GM18502 (cell line): ENCODE results near the gene DYRK2.

Source experiments
- ATAC-seq: cut with Tn5 transposase; IDR thresholded peaks from one replicate; pipeline ENCODE4 v1.9.1; 2021; ENCODE audit warnings: mild to moderate bottlenecking; ENCODE audit not compliant: unreplicated experiment, poor library complexity

The DYRK2 gene

DNA sequence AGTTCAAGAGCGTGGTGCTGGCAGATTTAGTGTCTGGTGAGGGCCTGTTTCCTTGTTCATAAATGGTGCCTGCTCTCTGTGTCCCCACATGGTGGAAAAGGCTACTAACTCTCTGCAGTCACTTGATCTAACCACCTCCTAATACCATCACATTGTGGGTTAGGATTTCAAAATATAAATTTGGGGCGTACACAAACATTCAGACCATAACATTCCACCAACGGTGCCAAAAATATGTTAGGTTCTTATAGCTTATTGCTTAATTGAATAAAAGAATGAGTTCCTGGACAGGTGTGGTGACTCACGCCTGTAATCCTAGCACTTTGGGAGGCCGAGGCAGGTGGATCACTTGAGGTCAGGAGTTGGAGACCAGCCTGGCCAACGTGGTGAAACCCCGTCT is 3.4 kb upstream of the DYRK2 start:
- ATAC-seq = no peak

DNA sequence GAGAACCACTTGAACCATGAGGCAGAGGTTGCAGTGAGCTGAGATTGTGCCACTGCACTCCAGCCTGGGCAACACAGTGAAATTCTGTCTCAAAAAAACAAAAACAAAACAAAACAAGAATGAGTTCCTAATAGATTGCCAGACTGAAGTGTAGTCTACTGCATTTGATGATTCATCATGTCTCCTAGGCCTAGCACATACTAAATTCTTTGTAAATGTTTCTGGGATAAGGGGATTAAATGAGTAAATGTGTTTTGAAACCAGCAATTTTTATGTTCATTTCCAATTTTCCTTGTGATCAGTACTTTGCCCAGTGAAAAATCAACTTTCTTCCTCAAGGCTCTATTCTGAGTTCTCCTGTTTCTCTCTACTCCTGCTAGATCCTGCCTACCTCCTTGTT is 2.9 kb upstream of the DYRK2 start:
- ATAC-seq = no peak

DNA sequence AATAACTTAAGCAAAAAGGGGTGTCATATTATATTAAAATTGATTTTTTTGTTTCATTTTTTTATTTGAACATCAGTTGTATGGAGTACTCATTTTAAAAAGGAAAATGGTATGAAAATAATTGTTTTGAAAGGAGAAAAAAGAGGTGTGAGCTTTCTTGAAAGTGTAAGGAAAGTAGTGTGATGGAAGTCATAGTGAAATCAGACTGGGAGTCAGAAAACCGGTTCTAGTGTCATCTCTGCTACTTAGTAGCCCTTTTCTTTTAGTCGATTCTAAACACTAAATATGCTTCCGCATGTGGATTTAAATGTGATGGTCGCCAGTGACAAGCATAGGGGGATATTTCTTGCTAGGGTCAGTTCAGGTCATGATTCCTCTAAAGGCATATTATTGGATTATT is 1.8 kb upstream of the DYRK2 start:
- ATAC-seq = no peak

DNA sequence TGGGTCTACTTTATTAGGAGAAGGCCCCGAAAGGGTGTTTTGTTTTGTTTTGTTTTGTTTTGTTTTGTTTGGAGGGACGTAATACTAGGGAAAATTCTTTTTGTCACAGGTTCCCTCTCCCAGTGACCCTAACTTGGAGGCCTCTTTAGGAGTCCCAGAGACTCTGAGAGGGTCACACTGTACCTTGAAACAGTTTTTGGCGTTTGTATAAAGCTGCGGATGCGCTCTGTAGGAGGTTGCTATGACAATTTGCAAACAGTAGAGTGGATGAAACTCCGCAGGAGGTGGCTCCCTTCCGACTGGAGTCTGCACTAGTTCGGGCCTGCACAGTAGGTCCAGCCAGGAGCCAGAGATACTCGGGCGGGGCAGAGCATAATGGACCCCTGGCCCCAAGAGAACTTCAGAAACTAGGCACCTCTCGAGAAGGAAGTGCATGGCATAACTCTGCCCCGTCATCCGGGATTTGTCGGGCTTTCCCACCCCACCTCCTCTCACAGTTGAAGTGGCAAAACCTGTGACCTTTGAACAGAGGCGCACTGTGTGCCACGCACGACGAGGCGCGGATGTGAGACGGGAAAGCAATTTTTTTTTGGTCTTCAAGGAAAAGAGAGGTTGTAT is 1.3 kb upstream of the DYRK2 start:
- no peak for ATAC-seq

DNA sequence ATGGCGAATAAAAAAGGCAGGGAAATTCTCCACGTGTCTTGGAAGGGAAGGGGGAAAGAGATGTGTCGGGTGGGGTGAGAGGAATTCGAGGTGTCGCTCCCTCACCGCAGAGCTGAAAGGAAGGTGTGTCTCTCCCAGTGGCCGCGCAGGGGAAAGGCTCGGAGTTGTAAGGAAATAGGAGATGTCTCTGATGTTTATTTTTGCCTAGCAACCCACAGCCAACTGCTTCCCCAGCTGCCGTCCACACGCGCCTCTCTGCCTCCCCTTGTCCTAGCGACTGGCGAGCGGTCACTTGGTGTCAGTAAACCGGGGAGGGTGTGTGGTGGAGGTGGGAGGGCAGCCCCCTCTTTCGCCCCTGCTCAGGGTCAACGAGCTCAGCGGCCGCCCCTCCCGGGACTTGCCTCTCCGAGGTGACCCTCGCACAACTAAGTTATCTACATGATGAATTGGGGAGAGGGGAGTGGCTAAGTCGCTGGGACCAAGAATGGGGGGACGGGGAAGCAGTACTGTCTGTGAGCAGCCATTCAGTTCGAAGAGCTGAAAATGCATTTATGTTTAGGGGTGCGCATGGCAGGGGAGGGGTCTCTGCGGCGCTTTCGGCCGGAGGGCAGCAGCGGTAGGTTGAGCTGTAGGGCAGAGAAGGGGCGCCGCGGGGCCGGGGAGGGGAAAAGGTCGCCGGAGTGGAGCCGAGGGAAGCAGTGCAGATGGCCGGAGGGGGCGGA is 585 bp upstream of the DYRK2 start:
- peak; percentile 25 for ATAC-seq

DNA sequence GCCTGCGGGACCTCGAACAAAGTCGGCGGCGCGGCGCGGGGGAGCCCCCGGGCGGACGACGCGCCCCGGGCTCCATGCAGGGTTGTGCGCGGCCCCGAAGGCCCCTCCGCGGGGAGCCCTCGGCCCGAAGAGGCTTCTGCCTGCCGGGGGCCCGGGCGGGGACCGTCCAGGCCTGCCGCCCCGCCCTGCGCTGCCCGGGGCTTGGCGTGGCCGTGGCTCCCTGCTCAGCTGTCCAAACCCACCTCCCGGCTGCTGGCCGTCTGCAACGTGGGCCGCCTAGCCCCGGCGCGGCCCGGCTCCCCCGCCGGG is 670 bp downstream of the DYRK2 start:
- peak; percentile 34 for ATAC-seq

DNA sequence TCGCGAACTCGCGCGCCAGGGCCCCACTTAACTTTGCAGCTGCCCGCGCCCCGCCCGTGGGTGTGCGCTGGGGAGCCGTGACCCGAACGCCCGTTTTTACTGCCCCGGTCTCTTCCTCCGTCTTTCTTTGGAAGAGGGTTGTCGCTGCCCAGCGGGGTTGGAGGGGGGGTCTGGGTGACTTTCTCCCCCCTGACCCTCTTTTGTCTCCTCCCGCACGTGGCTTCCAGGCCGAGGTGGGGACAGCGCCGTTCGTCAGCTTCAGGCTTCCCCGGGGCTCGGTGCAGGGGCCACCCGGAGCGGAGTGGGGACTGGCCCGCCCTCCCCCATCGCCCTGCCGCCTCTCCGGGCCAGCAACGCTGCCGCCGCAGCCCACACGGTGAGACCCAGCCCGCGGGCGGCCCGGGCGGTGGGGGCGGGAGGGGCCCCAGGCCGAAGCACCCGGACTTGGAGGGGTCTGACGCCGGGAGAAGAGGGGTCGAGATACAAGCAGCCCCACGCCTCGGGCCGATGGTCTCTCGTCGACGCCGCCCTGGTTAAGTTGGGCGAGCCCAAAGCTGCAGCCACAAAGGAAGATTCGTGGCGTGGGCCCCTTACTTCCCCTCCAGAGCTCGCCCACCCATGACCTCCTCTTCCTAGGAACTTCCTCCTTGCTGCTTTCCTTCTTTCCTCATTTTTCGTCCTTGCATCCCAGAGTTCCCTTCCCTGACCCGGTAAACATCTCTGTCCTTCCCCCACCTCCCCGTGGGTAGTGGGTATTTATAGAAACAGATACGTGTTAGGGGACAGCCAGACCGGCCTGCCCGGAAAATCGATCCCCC is 1.2 kb downstream of the DYRK2 start:
- peak; percentile 27 for ATAC-seq

DNA sequence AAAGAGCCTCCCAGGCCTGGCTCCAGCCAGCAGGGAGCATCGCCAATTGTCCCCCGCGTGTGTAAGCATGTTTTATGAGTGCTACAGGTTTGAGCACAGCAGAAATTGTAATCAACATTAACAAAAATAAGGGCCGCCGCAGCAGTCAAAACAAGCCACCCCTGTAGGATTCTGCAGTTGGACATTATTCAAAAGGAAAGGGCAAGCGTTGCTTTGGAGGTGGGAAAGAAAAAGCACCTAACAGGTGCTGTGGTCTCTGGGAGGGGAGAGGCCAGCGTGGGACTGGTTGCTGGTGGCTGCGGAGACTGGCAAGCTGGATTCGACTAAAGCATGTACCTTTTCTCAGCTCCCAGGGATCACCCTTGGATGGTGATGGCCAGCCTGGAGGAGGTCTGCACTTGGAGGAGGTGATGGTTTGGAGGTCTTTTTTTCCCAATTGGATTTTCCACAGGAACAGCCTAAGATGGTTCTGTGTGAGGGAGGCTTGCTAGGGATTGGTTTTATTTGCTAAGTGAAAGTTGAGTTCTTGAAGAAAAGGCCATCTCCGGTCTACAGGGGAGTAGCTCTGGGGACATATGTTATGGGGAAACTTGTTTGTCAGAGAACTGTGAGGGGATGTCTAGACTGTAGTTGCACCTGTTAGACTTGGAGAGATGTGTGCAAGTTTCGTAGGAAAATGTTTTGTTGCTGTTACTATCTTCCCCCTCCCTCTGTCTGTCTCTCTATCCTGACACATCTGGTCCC is 2.0 kb downstream of the DYRK2 start:
- ATAC-seq = no peak

DNA sequence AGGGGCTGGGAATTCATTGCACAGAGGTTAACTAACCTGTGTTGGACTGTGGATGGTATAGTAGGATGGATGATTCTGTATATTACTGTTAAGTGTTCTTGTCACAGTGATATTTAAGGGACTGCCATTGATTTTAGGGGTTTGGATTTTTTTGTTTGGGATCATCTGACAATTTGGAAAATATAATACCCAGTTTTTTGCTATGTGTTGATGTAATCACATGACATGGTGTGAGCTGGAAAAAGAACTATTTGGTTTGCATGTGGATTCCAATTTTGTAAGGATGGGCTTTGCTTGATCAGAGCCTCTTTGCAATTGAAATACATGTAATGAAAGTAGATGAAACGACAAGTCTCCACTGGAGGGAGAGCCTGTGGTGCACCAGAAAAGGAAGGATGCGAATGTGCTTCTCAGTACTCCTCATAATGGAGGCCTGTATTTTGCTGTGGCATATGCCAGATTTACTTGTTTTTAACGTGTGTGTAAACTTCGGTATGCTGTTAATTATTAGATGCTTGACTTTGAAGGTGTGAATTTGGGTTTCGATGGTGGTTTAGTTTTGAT is 2.7 kb downstream of the DYRK2 start:
- ATAC-seq = no peak

DNA sequence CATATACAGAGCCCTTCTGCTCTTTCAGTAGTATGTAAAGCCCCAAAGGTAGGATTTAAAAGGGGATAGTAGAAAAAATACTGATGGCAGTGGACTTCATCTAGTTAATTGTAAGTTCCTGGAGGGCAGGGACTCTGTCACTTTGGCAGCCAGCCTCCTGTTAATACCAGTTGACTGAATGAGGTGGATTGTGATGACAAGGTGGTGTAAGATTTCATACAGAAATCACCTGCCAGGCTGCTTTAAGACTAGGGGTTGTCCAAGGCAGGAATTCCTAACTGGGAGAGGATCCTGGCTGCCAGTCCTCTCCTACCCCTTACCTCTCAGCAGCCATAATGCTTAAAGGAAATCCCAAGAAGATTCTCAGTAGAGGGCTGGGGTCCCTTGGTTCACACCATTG is 7.3 kb downstream of the DYRK2 start:
- ATAC-seq = no peak

DNA sequence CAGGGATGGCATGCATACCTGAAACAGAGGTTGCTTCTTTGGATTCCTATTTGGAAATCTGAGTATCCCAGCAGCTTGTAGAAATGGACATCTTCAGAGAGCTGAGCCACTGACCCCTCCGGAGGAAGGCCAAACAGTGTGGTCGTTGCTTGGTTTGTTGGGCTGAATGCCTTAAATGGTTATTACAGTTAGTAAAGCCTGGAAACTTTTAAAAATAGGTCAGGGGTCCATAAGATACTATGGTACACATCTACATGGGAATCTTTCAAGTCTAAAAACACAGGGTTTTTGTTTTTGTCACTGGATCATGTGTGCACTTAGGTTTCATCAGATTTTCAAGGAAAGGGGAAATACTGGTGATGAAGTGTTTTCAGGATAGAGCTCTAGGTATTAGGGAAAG is 7.7 kb downstream of the DYRK2 start:
- no peak for ATAC-seq

DNA sequence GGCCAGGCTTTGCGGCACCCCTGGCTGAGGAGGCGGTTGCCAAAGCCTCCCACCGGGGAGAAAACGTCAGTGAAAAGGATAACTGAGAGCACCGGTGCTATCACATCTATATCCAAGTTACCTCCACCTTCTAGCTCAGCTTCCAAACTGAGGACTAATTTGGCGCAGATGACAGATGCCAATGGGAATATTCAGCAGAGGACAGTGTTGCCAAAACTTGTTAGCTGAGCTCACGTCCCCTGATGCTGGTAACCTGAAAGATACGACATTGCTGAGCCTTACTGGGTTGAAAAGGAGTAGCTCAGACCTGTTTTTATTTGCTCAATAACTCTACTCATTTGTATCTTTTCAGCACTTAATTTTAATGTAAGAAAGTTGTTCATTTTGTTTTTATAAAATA is 9.9 kb downstream of the DYRK2 start:
- ATAC-seq = no peak

DNA sequence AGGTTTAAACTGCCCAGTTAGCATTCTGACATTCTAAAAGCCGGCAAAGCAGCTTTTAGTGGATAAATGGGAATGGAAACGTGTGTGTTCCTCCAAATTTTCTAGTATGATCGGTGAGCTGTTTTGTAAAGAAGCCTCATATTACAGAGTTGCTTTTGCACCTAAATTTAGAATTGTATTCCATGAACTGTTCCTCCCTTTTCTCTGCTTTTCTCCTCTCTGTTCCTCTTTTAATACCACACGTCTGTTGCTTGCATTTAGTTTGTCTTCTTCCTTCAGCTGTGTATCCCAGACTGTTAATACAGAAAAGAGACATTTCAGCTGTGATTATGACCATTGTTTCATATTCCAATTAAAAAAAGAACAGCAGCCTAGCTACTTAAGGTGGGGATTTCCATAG is 10.7 kb downstream of the DYRK2 start:
- ATAC-seq = no peak

DNA sequence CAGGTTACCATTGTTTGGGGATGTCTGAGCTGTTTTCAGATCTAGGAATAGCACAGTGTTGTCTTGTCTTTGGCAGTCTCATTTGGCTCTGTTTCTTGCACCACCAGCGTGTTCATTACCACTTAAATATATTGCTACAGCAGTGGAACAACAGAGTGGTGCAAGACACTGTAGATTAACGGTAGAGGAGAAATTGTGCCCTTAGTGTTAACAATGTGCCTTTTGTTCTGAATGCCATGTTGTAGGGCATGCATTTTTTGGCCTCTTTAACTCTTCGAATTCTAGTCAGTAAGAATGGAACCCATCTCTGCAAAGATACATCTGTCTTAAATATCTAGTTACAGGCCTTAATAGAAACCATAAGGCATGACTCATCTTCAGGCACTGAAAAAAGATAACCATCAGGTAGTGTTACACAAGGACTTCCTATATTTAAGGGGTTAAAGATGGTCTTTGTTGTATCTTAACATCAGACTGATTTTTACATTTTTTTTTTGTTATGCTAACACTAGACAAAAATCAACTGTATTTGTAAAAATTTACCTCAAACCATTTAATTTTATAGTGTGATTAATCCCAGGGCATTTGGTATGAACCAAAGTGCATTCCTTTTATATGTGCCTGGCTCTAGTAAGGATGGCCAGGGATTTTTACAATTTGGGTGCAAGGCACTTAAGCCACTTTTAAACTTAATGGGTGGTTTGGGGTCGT is 12.9 kb downstream of the DYRK2 start:
- no peak for ATAC-seq

DNA sequence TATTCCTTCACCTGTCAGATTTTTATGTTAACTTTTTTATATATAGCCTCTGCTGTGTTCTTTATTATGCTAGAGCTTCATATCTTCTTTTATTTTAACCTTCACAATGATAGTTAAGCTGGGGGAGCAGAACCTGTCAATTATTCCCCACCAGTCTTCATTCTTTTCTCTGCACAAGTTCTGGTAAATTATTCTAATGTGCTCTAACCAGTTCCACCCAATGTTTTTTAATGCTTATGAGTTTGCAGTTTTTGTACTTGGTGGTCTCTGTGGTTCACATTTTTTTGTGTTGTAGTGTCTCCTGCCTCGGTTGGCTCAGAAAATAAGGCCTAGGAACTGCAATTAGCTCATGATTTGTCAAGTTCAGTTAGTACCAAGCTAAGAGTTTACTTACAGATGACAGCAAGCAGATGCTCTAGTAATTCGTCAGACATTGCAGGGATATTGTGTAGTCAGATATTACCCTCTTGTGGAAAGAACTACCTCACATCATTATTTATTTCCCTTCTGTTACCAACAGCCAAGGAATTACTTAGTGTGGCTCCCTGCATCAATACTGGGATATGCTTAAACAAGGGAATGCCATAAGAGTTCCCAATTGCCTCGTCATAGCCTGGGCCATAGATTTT is 14.5 kb downstream of the DYRK2 start:
- ATAC-seq = no peak

DNA sequence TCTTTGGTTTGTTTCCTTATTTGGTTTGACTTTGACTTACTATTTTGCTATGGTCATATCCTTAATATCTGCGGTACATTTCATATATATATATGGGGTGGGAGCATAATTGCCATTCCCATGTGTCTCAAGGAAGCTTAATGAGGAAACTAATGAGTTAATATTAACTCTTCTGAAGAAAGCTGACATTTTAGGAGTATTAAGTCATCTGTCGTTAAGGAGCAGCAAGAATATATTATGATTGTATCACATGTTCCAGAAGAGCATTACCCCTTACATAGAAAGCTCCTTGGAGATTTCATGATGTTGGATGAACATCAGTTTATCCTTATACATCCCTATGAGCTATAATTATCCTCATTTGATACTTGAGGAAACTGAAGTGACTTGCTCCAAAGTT is 15.6 kb downstream of the DYRK2 start:
- ATAC-seq = no peak

DNA sequence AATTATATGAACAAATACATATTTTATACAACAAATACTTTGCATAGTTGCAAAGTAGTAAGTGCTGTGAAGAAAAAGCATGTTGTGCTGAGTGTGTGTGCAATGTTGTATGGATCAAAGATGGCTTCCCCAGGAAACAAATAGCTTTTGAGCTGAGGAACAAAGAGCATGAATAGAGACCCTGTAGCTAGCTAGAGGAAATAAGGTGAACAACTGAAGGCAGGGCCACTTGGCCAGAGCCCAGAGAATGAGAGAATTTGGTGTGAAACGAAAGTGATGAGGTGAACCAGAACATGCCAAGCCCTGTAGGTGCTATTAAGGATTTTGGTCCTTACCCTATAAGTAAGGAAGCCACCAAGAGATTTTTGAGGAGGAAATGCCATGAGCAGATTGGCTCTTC is 17.1 kb downstream of the DYRK2 start:
- no peak for ATAC-seq

DNA sequence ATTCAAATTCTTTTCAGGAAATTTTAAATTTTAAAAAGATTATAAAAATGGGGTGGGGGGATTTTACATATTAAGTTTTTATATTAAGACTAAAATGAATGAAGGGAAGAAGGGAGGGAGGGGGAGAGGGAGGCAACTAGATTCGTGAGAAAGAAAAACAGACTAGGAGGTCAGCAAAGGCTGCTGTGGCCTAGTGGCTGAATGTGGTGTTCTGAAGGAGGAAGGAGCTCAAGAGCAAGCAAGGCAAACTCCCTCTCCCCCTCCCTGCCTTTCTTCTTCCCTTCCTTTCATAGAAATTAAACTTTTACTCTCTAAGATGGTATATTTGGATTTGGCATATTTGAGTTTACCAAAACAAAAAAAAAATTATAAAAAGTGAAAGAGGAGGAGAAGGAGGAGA is 18.1 kb downstream of the DYRK2 start:
- ATAC-seq = no peak

DNA sequence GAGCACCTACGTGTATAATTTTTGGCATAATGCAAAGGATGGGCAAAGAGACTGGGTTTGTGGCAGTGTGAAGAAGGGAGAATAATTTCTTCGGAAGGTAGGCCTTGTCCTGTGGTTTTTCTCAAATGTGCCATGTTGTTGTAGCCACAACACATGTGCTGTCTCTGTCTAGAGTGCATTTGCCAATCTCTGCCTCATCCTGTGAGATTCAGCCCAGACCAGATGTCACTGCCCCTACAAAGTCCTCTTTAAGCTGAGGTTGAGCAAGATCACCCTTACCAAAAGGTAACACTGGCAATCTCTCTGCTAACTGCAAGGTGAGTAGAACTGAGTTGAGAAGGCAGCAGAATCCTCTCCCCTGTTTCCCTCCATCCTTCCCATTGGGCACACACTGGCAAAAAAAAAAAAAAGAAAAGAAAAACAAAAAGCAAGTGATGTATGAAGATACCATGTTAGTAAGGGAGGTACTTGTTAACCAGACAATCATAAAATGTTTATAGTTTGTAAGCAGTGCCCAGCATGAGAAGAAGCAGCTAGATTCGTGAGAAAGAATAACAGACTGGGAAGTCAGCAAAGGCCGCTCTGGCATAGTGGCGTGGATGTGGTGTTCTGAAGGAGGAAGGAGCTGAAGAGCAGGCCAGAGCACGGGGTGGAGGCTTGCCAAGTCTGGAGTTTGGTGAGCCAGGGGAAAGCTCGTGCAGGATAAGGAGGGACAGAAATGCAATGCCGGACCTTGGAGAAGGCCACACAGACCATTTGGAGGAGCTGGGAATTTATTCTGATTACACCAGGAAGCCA is 18.9 kb downstream of the DYRK2 start:
- ATAC-seq = no peak
